SK-N-SH (cell line): ENCODE data around the gene ABR.

Source experiments
- CTCF ChIP-seq: fragments of 200-600 bp; sonication (generic); IDR thresholded peaks from 2 replicates; pipeline ENCODE4 v1.6.1; 2017; ENCODE audit warnings: antibody characterized with exemption, mild to moderate bottlenecking, moderate library complexity
- EP300 ChIP-seq, 2 experiments: IDR thresholded peaks; 2 replicates each; pipeline versions ENCODE4 v1.4.0 to v1.6.1; 2012; ENCODE audit warnings: borderline replicate concordance in 1 of 2, low read depth in 1 of 2, low read length in 1 of 2
- IRF3 ChIP-seq: fragments of 150-350 bp; IDR thresholded peaks from 2 replicates; pipeline ENCODE4 v1.6.1; 2016; ENCODE audit warnings: mild to moderate bottlenecking, low read depth, low read length
- MAX ChIP-seq: IDR thresholded peaks from 2 replicates; pipeline ENCODE4 v1.4.0; 2012; ENCODE audit warnings: low read depth
- NFIC ChIP-seq: IDR thresholded peaks from 2 replicates; pipeline ENCODE4 v1.4.0; 2012; ENCODE audit warnings: borderline replicate concordance
- PBX3 ChIP-seq: IDR thresholded peaks from 2 replicates; pipeline ENCODE4; 2012
- POLR2AphosphoS5 ChIP-seq: IDR thresholded peaks from 2 replicates; pipeline ENCODE4 v1.6.1; 2012; ENCODE audit warnings: low read depth, low read length
- RAD21 ChIP-seq: IDR thresholded peaks from 2 replicates; pipeline ENCODE4 v1.6.1; 2012; ENCODE audit warnings: mild to moderate bottlenecking, low read length
- RFX5 ChIP-seq: IDR thresholded peaks from 2 replicates; pipeline ENCODE4 v1.6.1; 2012; ENCODE audit warnings: mild to moderate bottlenecking, improper control_type of control experiment, low read length
- SIN3A ChIP-seq: IDR thresholded peaks from 2 replicates; pipeline ENCODE4 v1.6.1; 2012; ENCODE audit warnings: low read depth, mild to moderate bottlenecking, low read length, moderate library complexity, borderline replicate concordance
- TAF1 ChIP-seq: IDR thresholded peaks from 2 replicates; pipeline ENCODE4 v1.6.1; 2012; ENCODE audit warnings: low read depth, mild to moderate bottlenecking, low read length, moderate library complexity, borderline replicate concordance
- USF2 ChIP-seq: fragments of 150-350 bp; IDR thresholded peaks from 2 replicates; pipeline ENCODE4 v1.6.1; 2017; ENCODE audit warnings: antibody characterized with exemption, low read length, low read depth, borderline replicate concordance

GRCh38 chr17:1182811-1183170 lies 3.0 kb upstream of the ABR start:
- no peak for TF ChIP-seq PBX3
- no peak for TF ChIP-seq IRF3
- no peak for TF ChIP-seq CTCF
- TF ChIP-seq NFIC = no peak
- TF ChIP-seq SIN3A = no peak
- TF ChIP-seq TAF1 = no peak
- no peak for TF ChIP-seq RAD21
- no peak for TF ChIP-seq MAX
- TF ChIP-seq USF2 = no peak
- no peak for TF ChIP-seq EP300 (IDR thresholded peaks at IDR 0.05; ENCODE audit: borderline replicate concordance in 1 of 2, low read depth in 1 of 2, low read length in 1 of 2)
- TF ChIP-seq RFX5 = no peak
- no peak for TF ChIP-seq POLR2AphosphoS5
